Measurements from ENCODE around the gene APOBEC3F.
"Not testable (repeated sequence)": the region's sequence is repeated elsewhere in the genome, so short reads cannot be mapped to it uniquely, and the experiment has no call there.

DNA sequence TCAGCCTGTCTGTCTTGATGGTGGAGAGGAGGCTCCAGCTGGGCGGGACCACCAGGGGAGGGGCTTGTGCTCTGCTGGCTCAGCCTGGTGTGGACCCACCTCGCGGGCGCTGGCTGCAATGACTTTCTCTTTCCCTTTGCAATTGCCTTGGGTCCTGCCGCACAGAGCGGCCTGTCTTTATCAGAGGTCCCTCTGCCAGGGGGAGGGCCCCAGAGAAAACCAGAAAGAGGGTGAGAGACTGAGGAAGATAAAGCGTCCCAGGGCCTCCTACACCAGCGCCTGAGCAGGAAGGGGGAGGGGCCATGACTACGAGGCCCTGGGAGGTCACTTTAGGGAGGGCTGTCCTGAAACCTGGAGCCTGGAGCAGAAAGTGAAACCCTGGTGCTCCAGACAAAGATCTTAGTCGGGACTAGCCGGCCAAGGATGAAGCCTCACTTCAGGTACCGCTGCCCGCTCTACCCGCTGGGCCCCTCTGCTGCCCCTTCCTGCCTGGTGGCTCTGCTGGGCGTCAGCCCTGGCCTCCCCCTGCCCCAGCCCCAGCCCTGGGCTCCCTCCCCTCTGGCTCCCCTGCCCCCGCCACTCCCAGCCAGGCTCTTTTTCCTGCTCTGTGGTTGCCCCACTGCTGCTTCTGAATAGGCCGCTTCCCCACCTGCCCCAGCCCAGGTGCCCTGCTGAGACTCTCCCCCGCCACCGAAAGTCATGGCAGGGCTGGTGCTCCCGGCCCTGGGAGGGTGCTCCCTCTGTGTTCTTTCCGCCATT lies at the start of gene APOBEC3F:
- TF ChIP-seq, protein P1, sequence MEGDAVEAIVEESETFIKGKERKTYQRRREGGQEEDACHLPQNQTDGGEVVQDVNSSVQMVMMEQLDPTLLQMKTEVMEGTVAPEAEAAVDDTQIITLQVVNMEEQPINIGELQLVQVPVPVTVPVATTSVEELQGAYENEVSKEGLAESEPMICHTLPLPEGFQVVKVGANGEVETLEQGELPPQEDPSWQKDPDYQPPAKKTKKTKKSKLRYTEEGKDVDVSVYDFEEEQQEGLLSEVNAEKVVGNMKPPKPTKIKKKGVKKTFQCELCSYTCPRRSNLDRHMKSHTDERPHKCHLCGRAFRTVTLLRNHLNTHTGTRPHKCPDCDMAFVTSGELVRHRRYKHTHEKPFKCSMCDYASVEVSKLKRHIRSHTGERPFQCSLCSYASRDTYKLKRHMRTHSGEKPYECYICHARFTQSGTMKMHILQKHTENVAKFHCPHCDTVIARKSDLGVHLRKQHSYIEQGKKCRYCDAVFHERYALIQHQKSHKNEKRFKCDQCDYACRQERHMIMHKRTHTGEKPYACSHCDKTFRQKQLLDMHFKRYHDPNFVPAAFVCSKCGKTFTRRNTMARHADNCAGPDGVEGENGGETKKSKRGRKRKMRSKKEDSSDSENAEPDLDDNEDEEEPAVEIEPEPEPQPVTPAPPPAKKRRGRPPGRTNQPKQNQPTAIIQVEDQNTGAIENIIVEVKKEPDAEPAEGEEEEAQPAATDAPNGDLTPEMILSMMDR (IDR thresholded peaks at IDR 0.05; ENCODE audit: insufficient read depth, low read length, poor library complexity, severe bottlenecking): not testable (repeated sequence)
- TF ChIP-seq EZH2phosphoT487 (conservative IDR thresholded peaks at IDR 0.05; ENCODE audit: low read length): not testable (repeated sequence)
